Dermis blood vessel endothelial cell (primary cell): ENCODE measurements around the gene ARMC12. TPM values are rescaled to one million over a fixed set of nuclear protein-coding genes. Genes with fewer than 3 reads are reported as not detected.

Experiments used
- DNase-seq: peaks from one replicate; pipeline ENCODE4 v3.0.0; 2010
- total RNA-seq: library from RNA; depleted of rRNA; stranded (reverse); fragments of >200 nt; gene quantifications from 2 replicates; pipeline ENCODE4 v1.2.3, GENCODE V29; 2014

ARMC12 gene
- total RNA-seq, 1 donor from 2014 or later = 0.34 TPM

DNA sequence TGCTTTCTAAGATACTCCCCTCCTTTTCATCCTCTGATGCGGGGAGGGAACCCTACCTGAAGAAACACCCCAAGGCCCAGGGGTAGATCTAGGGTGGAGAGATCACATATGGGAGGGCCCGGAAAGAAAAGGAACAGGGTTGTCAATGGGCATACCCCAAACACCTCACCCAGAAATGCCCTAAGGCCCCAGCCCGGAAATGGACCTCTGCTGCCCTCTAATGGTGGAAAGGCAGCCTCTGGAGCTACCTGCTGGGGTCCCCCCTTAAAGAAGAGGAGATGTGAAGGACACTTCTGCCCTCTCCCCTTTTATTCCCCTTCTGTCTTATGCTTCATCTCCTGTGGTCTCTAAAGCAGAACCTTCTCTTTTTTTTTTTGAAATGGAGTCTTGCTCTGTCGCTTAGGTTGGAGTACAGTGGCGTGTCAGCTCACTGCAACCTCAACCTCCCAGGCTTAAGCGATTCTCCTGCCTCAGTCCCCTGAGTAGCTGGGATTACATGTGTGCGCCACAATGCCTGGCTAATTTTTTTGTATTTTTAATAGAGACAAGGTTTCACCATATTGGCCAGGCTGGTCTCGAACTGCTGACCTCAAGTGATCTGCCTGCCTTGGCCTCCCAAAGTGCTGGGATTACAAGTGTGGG lies 458 bp upstream of the ARMC12 start:
- peak; percentile 77 for DNase-seq

DNA sequence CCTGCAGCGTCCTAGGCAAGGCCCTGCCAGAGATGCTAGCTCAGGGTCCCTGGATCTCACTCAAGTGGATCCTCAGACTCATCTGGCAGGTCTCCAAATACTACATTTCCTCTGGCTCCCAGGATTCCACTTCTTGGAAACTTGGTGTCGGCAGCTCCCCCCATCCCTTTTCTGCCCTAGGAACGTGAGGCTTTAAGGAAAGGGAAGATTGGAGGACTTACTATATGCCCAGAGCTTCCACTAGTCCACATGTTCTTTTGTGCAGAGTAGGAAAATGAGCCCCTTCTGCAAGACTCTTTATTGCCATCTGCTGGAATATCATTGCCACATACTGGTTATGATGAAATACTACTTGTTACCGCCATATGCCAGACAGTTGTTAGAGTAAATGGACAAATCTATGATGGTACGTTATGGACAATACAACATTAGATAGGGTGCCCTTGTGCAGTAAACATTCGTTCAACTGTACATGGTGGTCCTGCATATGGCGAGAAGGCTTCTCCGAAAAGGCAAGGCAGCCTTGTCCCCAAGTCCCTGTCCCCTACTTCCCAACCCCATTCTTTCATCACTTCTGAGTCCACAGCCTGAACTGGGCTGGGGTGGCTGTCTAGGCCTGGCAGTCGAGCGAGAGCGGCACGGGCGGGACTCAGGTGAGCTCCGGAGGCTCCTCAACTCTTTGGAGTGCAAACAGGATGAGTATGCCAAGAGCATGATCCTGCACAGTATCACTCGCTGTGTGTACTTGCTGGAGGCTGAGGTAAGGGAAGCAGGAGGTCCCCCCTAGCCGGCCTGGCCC lies 780 bp downstream of the ARMC12 start:
- DNase-seq = peak; percentile 89

DNA sequence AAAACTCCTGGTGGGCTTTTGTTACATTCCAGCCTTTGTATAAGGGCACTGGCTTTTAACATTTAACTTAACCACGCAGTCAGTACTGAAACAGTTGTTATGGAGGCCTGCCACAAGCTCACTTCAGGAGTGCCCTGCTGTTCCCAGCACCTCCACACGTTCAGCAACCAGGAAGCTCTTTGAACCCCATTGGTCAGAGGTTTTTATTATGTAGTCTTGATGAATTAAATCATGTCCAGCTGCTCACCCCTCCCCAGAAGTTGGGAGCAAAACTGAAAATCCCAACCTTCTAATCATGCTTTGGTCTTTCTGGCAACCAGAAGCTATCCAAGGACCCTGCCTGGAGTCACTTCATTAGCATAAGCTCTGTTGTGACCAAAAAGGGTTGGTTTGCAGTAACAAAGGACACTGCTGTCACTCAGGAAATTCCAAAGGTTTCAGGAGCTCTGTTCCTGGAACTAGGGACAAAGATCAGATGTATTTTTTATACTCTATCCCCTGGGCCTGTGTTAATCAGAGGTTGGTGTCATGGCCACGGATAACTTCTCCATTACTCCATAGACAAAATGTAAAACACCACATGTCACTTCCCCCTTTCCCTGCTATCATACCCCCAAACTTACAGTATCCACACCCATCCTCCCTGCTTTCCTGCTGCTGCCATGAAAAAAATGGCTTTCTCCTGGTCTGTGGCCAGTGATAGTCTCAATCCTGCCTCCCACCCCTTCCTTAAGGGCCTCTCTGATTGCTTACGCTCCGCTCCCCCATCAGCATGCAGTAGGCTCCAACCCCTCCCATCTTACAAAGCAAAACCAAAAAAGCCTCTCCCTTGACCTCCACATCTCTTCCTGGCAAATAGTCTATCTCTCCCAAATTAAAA lies 3.1 kb downstream of the ARMC12 start:
- DNase-seq = no peak

DNA sequence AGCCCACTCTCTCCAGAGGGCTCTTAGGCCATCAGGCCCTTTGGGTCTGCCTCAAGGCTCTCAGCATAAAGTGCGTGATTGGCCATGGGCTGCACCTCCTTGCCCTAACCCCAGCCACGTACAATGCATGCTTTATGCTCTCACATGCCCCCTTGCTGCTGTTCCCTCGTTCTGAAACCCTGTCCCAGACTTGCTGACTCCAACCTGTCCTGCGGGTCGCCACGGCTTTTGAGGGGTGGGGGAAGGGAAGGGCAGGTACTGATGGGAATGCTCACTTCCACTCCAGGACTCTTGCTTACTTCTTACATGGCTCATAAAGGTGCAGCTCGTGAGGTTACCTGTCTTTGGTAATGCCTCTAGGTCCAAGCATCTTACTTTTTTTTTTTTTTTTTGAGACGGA lies 6.0 kb downstream of the ARMC12 start:
- no peak for DNase-seq

DNA sequence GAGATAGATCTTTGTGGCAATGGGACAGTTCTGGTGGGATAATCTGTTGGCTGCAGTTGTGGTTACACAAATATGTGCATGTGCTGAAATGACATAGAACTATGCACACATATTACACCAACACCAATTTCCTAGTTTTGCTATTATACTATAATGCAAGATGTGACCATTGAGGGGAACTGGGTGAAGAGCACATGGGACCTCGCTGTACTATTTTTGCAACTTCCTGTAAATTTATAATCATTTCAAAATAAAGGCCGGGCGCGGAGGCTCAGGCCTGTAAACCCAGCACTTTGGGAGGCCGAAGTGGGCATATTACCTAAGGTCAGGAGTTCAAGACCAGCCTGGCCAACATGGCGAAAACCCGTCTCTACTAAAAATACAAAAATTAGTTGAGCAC lies 8.7 kb downstream of the ARMC12 start:
- DNase-seq = no peak

DNA sequence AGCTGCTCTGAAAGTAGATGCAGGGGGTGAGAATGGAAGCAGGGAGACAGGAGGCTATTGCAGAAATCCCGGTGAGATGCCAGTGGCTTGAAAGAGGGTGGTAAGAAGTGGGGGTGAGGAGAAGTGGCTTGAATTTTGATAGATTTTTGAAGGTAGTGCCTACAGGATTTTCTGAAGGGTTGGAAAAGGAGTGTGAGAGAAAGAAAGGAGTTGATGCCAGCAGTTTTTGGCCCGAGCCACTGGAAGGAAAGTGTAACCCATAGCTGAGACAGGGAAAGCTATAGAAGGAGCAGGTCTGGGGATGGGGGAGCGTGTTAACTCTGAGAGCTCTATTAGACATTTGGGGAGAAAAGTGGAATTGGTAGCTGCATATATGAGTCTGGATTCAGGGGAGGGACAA lies 9.7 kb downstream of the ARMC12 start:
- no peak for DNase-seq

DNA sequence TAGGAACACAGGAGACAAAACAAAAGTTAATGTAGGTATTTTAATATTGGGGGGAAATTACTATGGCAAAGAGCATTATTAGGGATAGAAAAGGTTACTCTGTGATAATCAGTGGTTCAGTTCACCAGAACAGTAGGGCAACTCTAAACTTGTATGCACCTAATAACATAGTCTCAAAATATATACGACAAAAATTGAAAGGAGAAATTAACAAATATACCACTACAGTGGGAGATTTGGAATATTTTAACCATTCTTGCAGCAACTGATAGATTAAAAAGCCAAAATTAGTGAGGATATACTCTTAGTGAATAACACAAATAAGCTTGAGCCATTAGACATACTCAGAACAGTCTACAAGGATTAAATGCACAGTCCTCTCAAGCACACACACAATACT lies 11.0 kb downstream of the ARMC12 start:
- DNase-seq = no peak

DNA sequence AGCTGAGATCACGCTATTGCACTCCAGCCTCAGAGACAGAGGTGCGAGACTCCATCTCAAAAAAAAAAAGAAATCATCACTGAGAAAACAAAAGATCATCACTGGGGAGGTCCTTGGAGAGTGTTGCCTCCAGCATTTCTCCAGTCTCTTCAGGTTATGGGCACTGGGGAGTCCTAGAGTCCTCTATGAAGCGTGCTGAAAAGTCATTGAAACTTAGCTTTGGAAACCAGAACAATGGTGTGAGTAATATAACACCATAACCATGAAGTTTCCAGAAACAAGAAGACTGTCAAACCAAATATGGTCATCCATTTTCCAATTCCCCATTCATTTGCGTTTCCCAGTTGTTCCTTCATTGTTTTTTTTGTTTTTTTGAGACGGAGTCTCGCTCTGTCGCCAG lies 13.7 kb downstream of the ARMC12 start:
- no peak for DNase-seq

DNA sequence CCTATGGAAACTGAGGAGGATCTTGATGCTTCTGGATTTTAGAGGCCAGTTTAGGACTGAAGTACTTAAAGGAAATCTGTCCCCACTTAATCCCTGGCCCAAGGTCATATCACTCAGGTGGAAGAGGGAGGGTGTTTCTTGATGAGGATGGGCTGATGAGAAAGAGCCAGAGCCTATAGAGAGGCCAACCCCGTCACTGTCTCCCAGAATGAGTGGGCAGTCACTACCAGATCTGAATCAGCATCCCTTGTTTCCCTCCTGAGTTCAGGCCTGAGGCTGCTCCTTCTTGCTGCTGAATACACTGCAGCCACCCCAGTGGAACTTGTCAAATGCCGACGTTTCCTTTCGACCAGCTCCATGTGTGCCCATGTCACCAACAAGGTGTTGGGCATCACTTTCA lies 14.8 kb downstream of the ARMC12 start:
- no peak for DNase-seq

DNA sequence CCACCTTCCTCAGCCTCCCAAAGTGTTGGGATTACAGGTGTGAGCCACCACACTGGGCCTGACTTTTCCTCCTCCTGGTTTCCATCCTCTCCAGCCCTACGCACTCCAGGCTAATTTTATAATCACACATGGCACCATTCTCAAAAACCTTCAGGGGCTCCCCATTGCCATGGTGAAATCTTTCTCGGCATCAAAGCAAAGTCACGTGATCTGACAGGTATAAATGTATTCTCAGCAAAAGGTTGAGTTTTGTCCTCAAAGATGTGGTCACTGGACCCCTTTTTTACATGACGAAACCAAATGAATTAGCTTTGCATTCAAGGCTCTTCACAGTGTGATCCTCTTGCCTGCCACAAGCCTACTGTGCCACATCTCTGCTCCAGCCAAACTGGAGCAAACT lies 15.5 kb downstream of the ARMC12 start:
- DNase-seq = no peak

DNA sequence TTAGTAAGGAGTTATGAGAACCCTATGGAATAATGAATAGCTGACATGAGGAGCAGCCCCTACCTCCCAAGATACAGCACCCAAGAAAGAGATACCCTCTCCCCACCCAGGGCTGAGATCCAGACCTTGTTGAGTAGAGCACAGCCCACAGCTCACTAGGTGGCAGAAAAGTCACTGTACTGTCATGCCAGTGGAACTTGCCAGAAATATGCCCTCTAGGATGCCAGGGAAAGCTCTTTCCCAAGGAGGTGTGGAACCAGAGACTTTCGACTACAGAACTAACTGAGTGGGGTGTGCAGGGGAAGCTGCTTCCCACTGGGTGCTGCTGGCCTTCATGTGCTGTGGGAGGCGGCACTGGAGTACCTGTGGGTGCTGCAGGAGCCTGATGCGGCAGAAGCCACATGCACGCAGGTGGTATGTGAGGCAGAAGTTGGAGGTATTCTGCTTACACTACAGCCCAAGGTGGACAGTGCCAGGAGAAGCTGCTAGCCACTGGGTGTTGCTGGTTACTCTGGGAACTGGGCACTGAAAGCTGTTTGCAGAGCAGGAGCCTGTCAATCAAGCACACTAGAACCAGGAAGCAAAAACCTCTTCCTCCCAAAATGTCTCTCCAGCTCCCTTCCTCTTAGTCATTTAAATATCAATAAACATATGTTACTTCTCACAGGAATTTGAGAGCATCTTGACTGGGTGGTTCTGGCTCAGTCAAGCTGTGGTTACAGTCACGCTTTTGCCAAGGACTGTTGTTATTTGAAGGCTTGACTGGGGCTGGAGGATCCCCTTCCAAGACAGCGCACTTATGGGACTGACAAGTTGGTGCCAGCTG lies 17.8 kb downstream of the ARMC12 start:
- no peak for DNase-seq

DNA sequence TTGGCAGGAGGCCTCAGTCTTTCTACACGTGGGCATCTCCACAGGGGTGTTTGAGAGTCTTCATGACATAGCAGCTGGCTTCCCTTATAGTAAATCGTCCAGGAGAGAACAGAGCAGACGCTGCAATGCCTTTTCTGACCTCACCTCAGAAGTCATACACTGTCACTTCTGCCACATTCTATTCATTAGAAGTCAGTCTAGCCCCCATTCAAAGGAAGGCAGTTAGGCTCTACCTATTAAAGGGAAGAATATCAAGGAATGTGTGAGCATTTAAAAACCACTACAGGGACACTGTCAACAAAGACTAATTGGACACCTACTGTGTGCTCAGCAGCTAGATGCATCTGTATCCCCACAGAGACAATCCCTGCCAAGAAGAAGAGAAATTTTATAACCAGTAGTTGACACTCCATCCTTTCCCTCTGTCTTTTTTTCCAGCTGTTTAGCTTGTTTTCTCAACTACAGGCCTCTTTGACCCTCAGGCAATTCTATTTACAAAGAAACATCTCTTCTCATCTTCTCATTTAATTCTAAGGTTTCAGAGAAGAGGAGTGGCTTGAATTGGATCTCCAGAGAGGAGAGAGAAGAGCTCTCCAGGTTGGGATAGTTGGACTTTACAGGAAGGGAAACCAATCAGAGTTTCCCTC lies 18.6 kb downstream of the ARMC12 start:
- DNase-seq = no peak

DNA sequence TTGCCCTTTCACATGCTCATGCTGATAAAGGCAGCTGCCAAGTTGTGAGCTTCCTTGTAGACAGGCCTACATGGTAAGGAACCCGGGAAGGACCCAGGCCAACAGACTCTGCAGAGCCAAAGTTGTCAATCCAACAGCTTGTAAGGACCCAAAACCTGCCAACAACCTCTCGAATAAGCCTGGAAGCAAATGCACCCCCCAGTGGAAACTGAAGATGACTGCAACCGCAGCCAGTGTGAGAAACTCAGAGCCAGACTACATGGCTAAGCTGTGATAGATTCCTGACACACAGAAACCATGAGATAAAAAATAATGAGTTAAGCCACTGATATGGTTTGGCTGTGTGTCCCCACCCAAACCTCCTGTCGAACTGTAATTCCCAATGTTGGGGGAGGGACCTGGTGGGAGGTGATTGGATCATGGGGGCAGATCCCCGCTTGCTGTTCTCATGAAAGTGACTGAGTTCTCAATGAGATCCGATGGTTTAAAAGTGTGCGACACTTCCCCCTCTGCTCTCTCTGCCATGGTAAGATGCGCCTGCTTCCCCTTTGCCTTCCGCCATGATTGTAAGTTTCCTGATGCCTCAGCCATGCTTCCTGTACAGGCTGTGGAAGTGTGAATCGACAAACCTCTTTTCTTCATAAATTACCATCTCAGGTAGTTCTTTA lies 20.8 kb downstream of the ARMC12 start:
- DNase-seq = peak; percentile 63

DNA sequence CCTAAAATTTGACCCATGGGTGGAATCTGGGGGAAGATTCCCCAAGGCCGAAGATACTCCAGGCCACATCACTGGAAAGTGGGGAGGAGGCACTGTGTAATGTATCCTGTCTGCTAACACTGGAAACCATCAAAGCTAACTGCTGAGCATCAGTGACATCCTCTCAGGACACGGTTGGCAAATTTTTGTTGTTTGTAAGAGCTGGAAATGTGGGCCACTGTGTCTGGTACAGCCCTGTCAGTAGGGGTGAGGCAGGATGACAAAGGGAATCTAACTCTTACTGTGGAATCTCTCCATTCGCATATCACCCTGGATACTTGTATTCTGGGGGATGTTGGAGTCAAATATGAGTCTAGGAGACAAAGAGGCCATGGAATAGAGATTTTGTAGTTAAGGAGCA lies 22.6 kb downstream of the ARMC12 start:
- DNase-seq = no peak

DNA sequence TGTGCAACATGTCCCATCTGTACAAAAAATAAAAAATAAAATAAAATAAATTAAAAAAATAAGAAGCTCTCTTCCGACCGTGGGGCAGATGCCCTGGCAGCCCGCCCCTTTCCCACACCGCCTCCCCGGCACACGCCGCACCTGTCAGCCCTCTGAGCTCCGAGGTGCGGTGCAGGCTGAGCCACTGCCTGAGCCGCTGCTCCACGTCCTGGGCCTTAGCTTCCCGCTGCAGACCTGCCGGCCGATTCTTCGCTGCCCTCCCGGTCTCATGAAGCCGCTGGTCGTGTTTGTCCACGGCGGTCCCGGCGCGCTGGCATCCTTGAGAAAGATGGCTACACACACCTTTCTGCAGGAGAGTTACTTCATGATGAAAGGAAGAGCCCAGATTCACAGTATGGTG lies 28.9 kb downstream of the ARMC12 start:
- DNase-seq = no peak

DNA sequence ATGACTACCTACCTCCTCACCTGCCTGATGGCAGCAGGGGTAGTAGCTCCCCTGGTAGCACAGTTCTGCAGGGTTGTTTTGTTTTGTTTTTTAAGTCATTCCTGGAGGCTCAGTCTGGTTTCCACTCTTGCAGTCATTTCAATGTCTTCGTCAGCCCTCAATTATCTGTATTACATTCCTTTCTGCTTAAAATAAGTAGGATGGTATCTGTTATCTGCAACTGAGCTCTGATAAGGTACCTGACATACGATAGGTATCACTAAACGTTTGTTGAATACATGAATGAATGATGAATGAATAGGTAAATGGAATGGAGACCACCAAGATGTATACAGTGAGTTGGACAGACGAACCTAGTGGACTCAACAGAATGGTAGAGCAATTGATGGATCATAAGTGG lies 32.4 kb downstream of the ARMC12 start:
- DNase-seq = no peak

DNA sequence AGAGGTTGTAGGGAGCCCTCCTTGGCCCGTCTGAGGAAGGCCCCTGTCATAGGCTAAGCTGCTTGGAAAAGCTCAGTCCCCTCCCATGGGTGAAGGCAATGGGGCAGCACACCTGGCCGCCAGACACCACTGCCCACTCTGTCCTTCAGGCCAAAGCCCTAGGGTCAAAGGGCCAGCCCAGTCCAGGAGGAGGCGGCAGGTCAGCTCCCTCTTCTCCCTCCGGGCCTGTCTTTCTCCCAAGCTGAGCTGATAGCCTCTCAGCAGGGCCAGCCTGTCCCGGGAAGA lies 34.5 kb downstream of the ARMC12 start:
- no peak for DNase-seq

DNA sequence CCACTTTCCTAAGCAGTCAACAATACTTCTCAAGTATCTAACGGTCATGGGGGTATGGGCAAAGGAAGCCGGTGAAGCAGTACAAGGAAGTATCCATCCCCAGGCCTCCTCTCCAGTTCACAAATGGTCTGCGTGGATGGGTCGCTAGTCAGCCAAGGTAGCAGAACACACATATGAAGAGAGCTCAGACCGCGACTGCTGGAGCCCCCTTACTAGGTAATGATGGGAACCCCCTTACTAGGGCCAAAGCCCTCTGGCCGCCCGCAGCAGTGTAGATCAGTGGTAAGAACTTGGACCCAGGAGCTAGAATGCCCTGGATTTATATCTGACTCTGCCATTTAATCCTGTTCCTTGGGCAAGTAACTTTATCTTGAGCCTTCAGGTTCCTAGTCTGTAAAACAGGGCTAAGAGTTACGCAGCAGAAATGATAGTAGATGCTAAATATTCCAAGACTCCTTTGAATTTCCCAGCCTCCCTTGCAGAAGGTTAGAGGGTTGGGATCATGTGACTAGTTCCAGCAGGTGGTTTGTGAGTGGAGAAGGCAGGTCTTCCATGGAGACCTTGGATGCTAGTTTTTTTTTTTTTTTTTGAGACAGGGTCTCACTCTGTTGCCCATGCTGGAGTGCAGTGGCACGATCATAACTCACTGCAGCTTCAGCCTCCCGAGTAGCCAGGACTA lies 37.4 kb downstream of the ARMC12 start:
- DNase-seq = no peak

DNA sequence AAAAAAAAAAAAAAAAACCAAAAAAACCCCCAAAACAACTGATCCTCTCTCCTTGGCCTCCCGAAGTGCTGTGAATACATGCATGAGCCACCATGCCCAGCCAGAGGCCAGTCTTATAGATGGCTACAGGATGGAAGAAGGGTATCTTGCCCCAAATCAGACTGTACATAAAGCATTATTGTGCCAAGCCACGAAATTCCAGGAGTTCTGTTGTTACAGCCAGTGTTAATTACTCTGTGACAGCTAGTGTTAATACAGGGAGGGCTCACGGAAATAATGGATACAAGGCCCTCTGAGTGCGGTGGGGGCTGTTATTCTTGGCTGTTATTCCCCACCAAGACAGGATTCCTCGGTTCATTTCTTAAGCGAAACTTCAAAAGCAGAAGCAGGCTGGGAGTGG lies 38.2 kb downstream of the ARMC12 start:
- no peak for DNase-seq

DNA sequence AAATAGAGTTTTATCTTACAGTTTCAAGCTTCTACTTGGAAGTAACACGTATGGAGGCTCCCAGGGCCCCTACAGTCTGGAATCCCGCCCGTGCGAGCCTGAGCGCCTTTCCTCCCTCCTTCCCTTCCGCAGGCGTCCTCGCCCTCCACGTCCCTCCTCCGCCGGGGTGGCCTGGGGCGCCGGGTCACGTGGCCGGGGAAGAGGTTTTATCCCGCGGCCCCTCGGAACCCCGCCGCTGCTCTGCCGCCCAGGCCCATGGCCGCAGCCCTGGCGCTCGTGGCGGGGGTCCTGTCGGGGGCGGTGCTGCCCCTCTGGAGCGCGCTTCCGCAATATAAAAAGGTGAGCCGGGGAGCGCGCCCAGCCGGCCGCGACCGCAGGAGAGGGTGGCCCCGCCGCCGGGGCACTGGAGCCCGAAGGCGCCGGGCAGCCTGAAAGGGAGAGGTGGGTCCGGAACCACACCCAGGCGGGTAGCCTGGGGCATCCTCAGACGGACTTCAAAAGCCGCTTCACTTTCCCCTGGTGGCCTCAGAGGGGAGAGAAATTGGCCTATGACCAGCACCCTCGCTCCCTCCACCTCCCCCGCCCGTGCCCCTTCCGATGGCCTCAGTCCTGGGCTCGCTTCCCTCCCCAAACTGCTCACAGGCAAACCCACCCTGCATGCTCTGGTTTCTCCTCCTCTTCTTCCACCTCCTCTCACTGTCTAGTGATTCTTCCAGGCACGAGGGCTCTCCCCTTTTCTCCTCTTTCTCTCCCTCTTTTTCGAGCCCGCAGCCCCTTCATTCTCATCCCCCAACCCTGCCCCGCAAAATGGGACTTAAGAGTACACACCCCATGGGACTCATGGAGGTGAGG lies 39.8 kb downstream of the ARMC12 start, which contains the start of gene CLPSL2:
TSS of gene CLPSL2 (plus strand) at position 235 of the 852 bp plus-strand sequence. CDS start at position 256, 21 bp downstream.
- DNase-seq = no peak
